ENCODE data around the gene MRO. TPM values are rescaled to one million over a fixed set of nuclear protein-coding genes. Genes with fewer than 3 reads are reported as not detected.

The MRO gene
- polyA plus RNA-seq, 1 of the 3 experiments (the other 2 are of a cell fraction), result not detected

- Histone ChIP-seq H3K4me3 (ENCODE audit: low read depth in 2 of 2, low read length in 1 of 2) (no peak overlapping the region), H2AFZ (ENCODE audit: low read depth) (no peak overlapping the region), H3F3A (replicated peaks; ENCODE audit: insufficient read depth) (no peaks in the 10 kb centered on the region), H3K79me2 (ENCODE audit: insufficient read depth) (no peaks in the 10 kb centered on the region), H3K27ac (ENCODE audit: low read depth in 2 of 2, low read length in 1 of 2) (no peak overlapping the region), H3K27me3 (ENCODE audit: insufficient read depth) (no peaks in the 10 kb centered on the region; the same call in 1 of the 2 replicates), H3K9ac (no peak overlapping the region), H3K4me1 (ENCODE audit: control insufficient read depth in 1 of 2, insufficient read depth in 2 of 2, low read depth in 1 of 2, low read length in 1 of 2) (peaks cover 0 to 2% of the 10 kb centered on the region in 2 experiments; a peak in 1 of 4 replicates), H3K36me3 (replicated peaks in 1 of 2; ENCODE audit: control insufficient read depth in 1 of 2, insufficient read depth in 2 of 2, low read length in 1 of 2) (no peaks in the 10 kb centered on the region), H3K4me2 (no peak overlapping the region), H4K20me1 (ENCODE audit: insufficient read depth) (no peaks in the 10 kb centered on the region), H3K9me2 (no peaks in the 10 kb centered on the region), H3K9me3 (no peaks in the 10 kb centered on the region)
- TF ChIP-seq TEAD4 (IDR thresholded peaks at IDR 0.05; ENCODE audit: borderline replicate concordance, insufficient read depth), result no peak
- DNase-seq, result no peak
- WGBS (ENCODE audit: low lambda C conversion rate), result 60% methylated on average over 7 of the region's 7 CpGs
- CTCF ChIA-PET, result no interaction called here
- POLR2A ChIA-PET, result no interaction called here
Measured at GRCh38 chr18:50814395-50814794, 5.4 kb downstream of the MRO start.

DNA sequence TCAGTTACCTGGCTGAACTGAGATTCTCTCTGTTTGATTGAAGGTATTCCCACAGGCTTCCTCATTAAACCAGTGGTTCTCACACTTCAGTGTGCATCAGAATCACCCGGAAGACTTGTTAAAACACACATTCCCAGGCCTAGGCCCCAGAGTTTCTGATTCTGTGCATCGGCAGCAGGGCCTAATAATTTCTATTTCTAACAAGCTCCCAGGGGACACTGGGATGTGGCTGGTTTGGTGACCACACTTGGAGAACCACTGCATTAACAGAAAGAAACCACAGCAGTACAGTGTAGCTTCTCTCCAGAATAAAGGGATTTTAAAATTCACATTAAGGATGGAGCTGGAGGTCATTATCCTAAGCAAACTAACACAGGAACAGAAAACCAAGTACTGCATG, 6.5 kb downstream of the MRO start:
- no peaks in the 10 kb centered on the region; the same call in 1 of the 2 replicates for H3K27me3 ChIP-seq (ENCODE audit: insufficient read depth)
- no peaks in the 10 kb centered on the region for H3K9me2 ChIP-seq
- TF ChIP-seq NRF1 (IDR thresholded peaks at IDR 0.05; ENCODE audit: low read depth, low read length), result no peak
- TF ChIP-seq TAF1 (IDR thresholded peaks at IDR 0.05; ENCODE audit: borderline replicate concordance, low read depth, low read length), result no peak
- TF ChIP-seq NFIC (IDR thresholded peaks at IDR 0.05; ENCODE audit: borderline replicate concordance), result no peak
- no peak for TF ChIP-seq MEF2A (IDR thresholded peaks at IDR 0.05; ENCODE audit: borderline replicate concordance, low read depth)
- no peak for TF ChIP-seq FOXM1 (IDR thresholded peaks at IDR 0.05; ENCODE audit: low read depth)
- TF ChIP-seq MXI1 (IDR thresholded peaks at IDR 0.05; ENCODE audit: low read depth, low read length), result no peak
- TF ChIP-seq RCOR1 (IDR thresholded peaks at IDR 0.05; ENCODE audit: low read length), result no peak
- TF ChIP-seq, protein P1, sequence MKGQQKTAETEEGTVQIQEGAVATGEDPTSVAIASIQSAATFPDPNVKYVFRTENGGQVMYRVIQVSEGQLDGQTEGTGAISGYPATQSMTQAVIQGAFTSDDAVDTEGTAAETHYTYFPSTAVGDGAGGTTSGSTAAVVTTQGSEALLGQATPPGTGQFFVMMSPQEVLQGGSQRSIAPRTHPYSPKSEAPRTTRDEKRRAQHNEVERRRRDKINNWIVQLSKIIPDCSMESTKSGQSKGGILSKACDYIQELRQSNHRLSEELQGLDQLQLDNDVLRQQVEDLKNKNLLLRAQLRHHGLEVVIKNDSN (IDR thresholded peaks at IDR 0.05; ENCODE audit: borderline replicate concordance, low read depth), result no peak
- no peak for TF ChIP-seq TCF12 (IDR thresholded peaks at IDR 0.05)
- TF ChIP-seq CHD2 (IDR thresholded peaks at IDR 0.05; ENCODE audit: low read length, partially characterized antibody), result no peak
- TF ChIP-seq SMC3 (IDR thresholded peaks at IDR 0.05; ENCODE audit: low read depth, low read length), result no peak
- TF ChIP-seq RFX5 (IDR thresholded peaks at IDR 0.05; ENCODE audit: low read length), result no peak
- no peak for TF ChIP-seq GABPA (IDR thresholded peaks at IDR 0.05; ENCODE audit: low read depth)
- H3F3A ChIP-seq (replicated peaks; ENCODE audit: insufficient read depth), result no peaks in the 10 kb centered on the region
- DNase-seq, result no peak
- H3K4me1 ChIP-seq (ENCODE audit: control insufficient read depth in 1 of 2, insufficient read depth in 2 of 2, low read depth in 1 of 2, low read length in 1 of 2), result no peaks in the 10 kb centered on the region
- H4K20me1 ChIP-seq (ENCODE audit: insufficient read depth), result no peaks in the 10 kb centered on the region
- no peaks in the 10 kb centered on the region for H3K9me3 ChIP-seq
- H3K4me3 ChIP-seq (ENCODE audit: low read depth in 2 of 2, low read length in 1 of 2), result no peak overlapping the region
- no peak overlapping the region for H3K27ac ChIP-seq (ENCODE audit: low read depth in 2 of 2, low read length in 1 of 2)
- 84% methylated on average over 2 of the region's 2 CpGs for WGBS (ENCODE audit: low lambda C conversion rate)
- H2AFZ ChIP-seq (ENCODE audit: low read depth), result no peak overlapping the region
- ChIA-PET CTCF (no interaction called here), POLR2A (no interaction called here)
- no peaks in the 10 kb centered on the region for H3K36me3 ChIP-seq (replicated peaks in 1 of 2; ENCODE audit: control insufficient read depth in 1 of 2, insufficient read depth in 2 of 2, low read length in 1 of 2)
- H3K79me2 ChIP-seq (ENCODE audit: insufficient read depth), result no peaks in the 10 kb centered on the region
- H3K4me2 ChIP-seq, result no peak overlapping the region
- no peak overlapping the region for H3K9ac ChIP-seq

DNA sequence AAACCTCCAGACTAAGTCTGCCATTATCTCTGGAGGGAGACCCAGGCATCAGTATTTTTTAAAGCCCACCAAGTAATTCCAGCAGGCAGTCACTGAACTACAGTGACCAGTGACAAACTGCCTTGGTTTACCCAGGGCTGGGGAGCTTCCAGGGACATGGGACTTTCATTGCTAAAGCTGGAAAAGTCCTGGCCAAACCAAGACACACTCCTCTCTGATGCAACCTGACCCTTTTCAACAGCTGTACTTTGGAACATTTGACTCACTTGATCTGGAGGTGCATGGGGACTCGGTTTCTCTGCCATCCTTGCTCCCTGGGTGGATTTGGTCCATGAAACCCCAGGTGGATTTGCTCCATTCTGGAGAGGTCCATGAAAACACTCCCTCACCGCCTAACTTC, 7.0 kb downstream of the MRO start:
- 14% methylated on average over 1 of the region's 2 CpGs for WGBS (ENCODE audit: low lambda C conversion rate)
- CTCF ChIA-PET, result no interaction called here

More for the DNA sequence above, 7.0 kb downstream of the MRO start:
- Histone ChIP-seq H3K79me2 (ENCODE audit: insufficient read depth) (no peaks in the 10 kb centered on the region), H3K9ac (no peak overlapping the region), H3K9me3 (no peaks in the 10 kb centered on the region), H2AFZ (ENCODE audit: low read depth) (no peak overlapping the region), H3K9me2 (no peaks in the 10 kb centered on the region), H4K20me1 (ENCODE audit: insufficient read depth) (no peaks in the 10 kb centered on the region), H3K4me2 (no peak overlapping the region), H3K36me3 (replicated peaks in 1 of 2; ENCODE audit: control insufficient read depth in 1 of 2, insufficient read depth in 2 of 2, low read length in 1 of 2) (no peaks in the 10 kb centered on the region), H3K4me3 (ENCODE audit: low read depth in 2 of 2, low read length in 1 of 2) (no peak overlapping the region), H3F3A (replicated peaks; ENCODE audit: insufficient read depth) (no peaks in the 10 kb centered on the region), H3K4me1 (ENCODE audit: control insufficient read depth in 1 of 2, insufficient read depth in 2 of 2, low read depth in 1 of 2, low read length in 1 of 2) (no peaks in the 10 kb centered on the region), H3K27me3 (ENCODE audit: insufficient read depth) (no peaks in the 10 kb centered on the region), H3K27ac (ENCODE audit: low read depth in 2 of 2, low read length in 1 of 2) (no peak overlapping the region)
- TF ChIP-seq GATA2 (CRISPR knock-in tag; IDR thresholded peaks at IDR 0.05) (no peak), GABPA (IDR thresholded peaks at IDR 0.05; ENCODE audit: low read depth) (no peak), CHD2 (IDR thresholded peaks at IDR 0.05; ENCODE audit: low read length, partially characterized antibody) (no peak), RXRA (IDR thresholded peaks at IDR 0.05; ENCODE audit: borderline replicate concordance, low read depth) (no peak), MXI1 (IDR thresholded peaks at IDR 0.05; ENCODE audit: low read depth, low read length) (no peak), MEF2A (IDR thresholded peaks at IDR 0.05; ENCODE audit: borderline replicate concordance, low read depth) (no peak), RFX5 (IDR thresholded peaks at IDR 0.05; ENCODE audit: low read length) (no peak), FOXM1 (IDR thresholded peaks at IDR 0.05; ENCODE audit: low read depth) (no peak), NRF1 (IDR thresholded peaks at IDR 0.05; ENCODE audit: low read depth, low read length) (no peak), JUND (IDR thresholded peaks at IDR 0.05) (no peak)
- TF ChIP-seq, protein P2, sequence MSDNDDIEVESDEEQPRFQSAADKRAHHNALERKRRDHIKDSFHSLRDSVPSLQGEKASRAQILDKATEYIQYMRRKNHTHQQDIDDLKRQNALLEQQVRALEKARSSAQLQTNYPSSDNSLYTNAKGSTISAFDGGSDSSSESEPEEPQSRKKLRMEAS (IDR thresholded peaks at IDR 0.05; ENCODE audit: low read depth), result no peak
- TF ChIP-seq, protein P3, sequence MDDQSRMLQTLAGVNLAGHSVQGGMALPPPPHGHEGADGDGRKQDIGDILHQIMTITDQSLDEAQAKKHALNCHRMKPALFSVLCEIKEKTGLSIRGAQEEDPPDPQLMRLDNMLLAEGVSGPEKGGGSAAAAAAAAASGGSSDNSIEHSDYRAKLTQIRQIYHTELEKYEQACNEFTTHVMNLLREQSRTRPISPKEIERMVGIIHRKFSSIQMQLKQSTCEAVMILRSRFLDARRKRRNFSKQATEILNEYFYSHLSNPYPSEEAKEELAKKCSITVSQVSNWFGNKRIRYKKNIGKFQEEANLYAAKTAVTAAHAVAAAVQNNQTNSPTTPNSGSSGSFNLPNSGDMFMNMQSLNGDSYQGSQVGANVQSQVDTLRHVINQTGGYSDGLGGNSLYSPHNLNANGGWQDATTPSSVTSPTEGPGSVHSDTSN (IDR thresholded peaks at IDR 0.05), result no peak
- POLR2A ChIA-PET, result no interaction called here
- DNase-seq, result no peak

All from SK-N-SH (cell line).